GM23338 (cell line): Measurements from ENCODE around the gene CPT1C. TPM values are rescaled to one million over a fixed set of nuclear protein-coding genes. Genes with fewer than 3 reads are reported as not detected.

Source experiments
- ATAC-seq: fragments of 200-7000 bp; cut with Tn5 transposase; 3 replicates; pipeline ENCODE4 v1.9.1; 2020
- DNase-seq: peaks from one replicate; pipeline ENCODE4 v3.0.0-alpha.2; 2015; ENCODE audit warnings: low spot score
- H2AFZ ChIP-seq: fragments of 200-600 bp; sonication (generic); 2 replicates; pipeline ENCODE4 v1.8.0; 2016; ENCODE audit warnings: antibody characterized with exemption, mild to moderate bottlenecking, moderate library complexity
- H3F3A ChIP-seq: fragments of 200-600 bp; sonication (generic); replicated peaks from 2 replicates; pipeline ENCODE4 v1.8.0; 2017; ENCODE audit warnings: antibody characterized with exemption, mixed run types, low read depth
- H3K27ac ChIP-seq: fragments of 200-600 bp; sonication (generic); 2 replicates; pipeline ENCODE4 v1.6.1; 2016; ENCODE audit warnings: low read depth
- H3K27me3 ChIP-seq: fragments of 200-600 bp; sonication (generic); 2 replicates; pipeline ENCODE4 v1.8.0; 2016; ENCODE audit warnings: mild to moderate bottlenecking, mixed run types, moderate library complexity; ENCODE audit not compliant: insufficient read depth
- H3K36me3 ChIP-seq: fragments of 200-600 bp; sonication (generic); 2 replicates; pipeline ENCODE4 v1.8.0; 2016; ENCODE audit warnings: mild to moderate bottlenecking; ENCODE audit not compliant: insufficient read depth
- H3K4me1 ChIP-seq: fragments of 200-600 bp; sonication (generic); 2 replicates; pipeline ENCODE4 v1.8.0; 2016; ENCODE audit warnings: mild to moderate bottlenecking, moderate library complexity; ENCODE audit not compliant: insufficient read depth
- H3K4me2 ChIP-seq: fragments of 200-600 bp; sonication (generic); 2 replicates; pipeline ENCODE4 v1.7.1; 2017; ENCODE audit warnings: mixed run types
- H3K4me3 ChIP-seq: fragments of 200-600 bp; sonication (generic); 2 replicates; pipeline ENCODE4 v1.6.1; 2016; ENCODE audit warnings: mixed run types
- H3K79me2 ChIP-seq: fragments of 200-600 bp; sonication (generic); replicated peaks from 2 replicates; pipeline ENCODE4 v1.8.0; 2017; ENCODE audit warnings: mild to moderate bottlenecking; ENCODE audit not compliant: insufficient read depth
- H3K9me2 ChIP-seq: fragments of 200-600 bp; sonication (generic); 2 replicates; pipeline ENCODE4 v1.8.0; 2017; ENCODE audit not compliant: insufficient read depth
- H4K20me1 ChIP-seq: fragments of 200-600 bp; sonication (generic); replicated peaks from 2 replicates; pipeline ENCODE4 v1.8.0; 2017; ENCODE audit warnings: mild to moderate bottlenecking; ENCODE audit not compliant: insufficient read depth
- H3K27ac Mint-ChIP-seq: 2 replicates; pipeline ENCODE4 v1.8.0; 2020; ENCODE audit warnings: inconsistent platforms, mild to moderate bottlenecking, moderate library complexity, mixed read lengths
- H3K27me3 Mint-ChIP-seq: 3 replicates; pipeline ENCODE4 v1.8.0; 2022; ENCODE audit warnings: low read depth, mild to moderate bottlenecking, moderate library complexity, mixed read lengths, inconsistent platforms; ENCODE audit not compliant: insufficient read depth, poor library complexity
- H3K36me3 Mint-ChIP-seq: 3 replicates; pipeline ENCODE4 v1.8.0; 2021; ENCODE audit warnings: low read depth, mild to moderate bottlenecking, inconsistent platforms, moderate library complexity, mixed read lengths
- H3K4me1 Mint-ChIP-seq: 3 replicates; pipeline ENCODE4 v1.8.0; 2020; ENCODE audit warnings: mild to moderate bottlenecking, inconsistent platforms, mixed read lengths
- H3K4me3 Mint-ChIP-seq: 3 replicates; pipeline ENCODE4 v1.8.0; 2021; ENCODE audit warnings: moderate library complexity, mild to moderate bottlenecking, inconsistent platforms, mixed read lengths
- H3K9me3 Mint-ChIP-seq: 3 replicates; pipeline ENCODE4 v1.8.0; 2020; ENCODE audit warnings: moderate library complexity, mild to moderate bottlenecking, inconsistent platforms, mixed read lengths
- CREB1 ChIP-seq: fragments of 250-450 bp; sonication (Bioruptor Pico); IDR thresholded peaks from 2 replicates; pipeline ENCODE4 v1.5.0; 2020; ENCODE audit warnings: low read depth, mild to moderate bottlenecking, moderate library complexity
- ETS1 ChIP-seq: IDR thresholded peaks from 2 replicates; pipeline ENCODE4 v1.6.1; 2016; ENCODE audit warnings: antibody characterized with exemption
- EZH2 ChIP-seq: fragments of 200-600 bp; sonication (generic); IDR thresholded peaks from one replicate; pipeline ENCODE4 v1.8.0; 2017; ENCODE audit warnings: antibody characterized with exemption, mild to moderate bottlenecking, low read depth; ENCODE audit not compliant: unreplicated experiment
- EZH2phosphoT487 ChIP-seq: fragments of 200-600 bp; sonication (generic); IDR thresholded peaks from one replicate; pipeline ENCODE4 v1.8.1; 2018; ENCODE audit warnings: antibody characterized with exemption; ENCODE audit not compliant: unreplicated experiment
- JUNB ChIP-seq: IDR thresholded peaks from one replicate; pipeline ENCODE4 v1.6.1; 2016; ENCODE audit warnings: antibody characterized with exemption; ENCODE audit not compliant: unreplicated experiment
- NANOG ChIP-seq: IDR thresholded peaks from 2 replicates; pipeline ENCODE4 v1.6.1; 2016; ENCODE audit warnings: antibody characterized with exemption, borderline replicate concordance
- REST ChIP-seq: IDR thresholded peaks from one replicate; pipeline ENCODE4 v1.6.1; 2018; ENCODE audit warnings: antibody characterized with exemption; ENCODE audit not compliant: unreplicated experiment
- ZNF114 ChIP-seq: fragments of 250-450 bp; sonication (Bioruptor Pico); IDR thresholded peaks from 2 replicates; pipeline ENCODE4 v1.5.0; 2020; ENCODE audit warnings: mild to moderate bottlenecking, moderate library complexity
- ZNF331 ChIP-seq: fragments of 250-450 bp; sonication (Bioruptor Pico); IDR thresholded peaks from 2 replicates; pipeline ENCODE4 v1.5.0; 2020; ENCODE audit warnings: low read depth, mild to moderate bottlenecking, moderate library complexity
- ZNF462 ChIP-seq: fragments of 250-450 bp; sonication (Bioruptor Pico); IDR thresholded peaks from 2 replicates; pipeline ENCODE4 v1.5.0; 2020; ENCODE audit warnings: mild to moderate bottlenecking, moderate library complexity
- polyA plus RNA-seq: library from polyadenylated mRNA; unstranded; fragments of >200 nt; fragmentation: Nextera tagmentation; extraction: Ambion mirVana; gene quantifications from 2 replicates; pipeline ENCODE4 v1.2.1, GENCODE V29; 2016
- total RNA-seq: library from RNA; depleted of rRNA; stranded (reverse); fragments of >200 nt; shearing (Covaris generic); gene quantifications from 2 replicates; pipeline ENCODE4 v1.2.3, GENCODE V29; 2014

The CPT1C gene
- total and polyA plus RNA-seq, 2 experiments from 2014 or later = 63.4 to 77.3 TPM

- Histone ChIP-seq H3K4me2 (no peak overlapping the region), H3K27ac (no peak overlapping the region), H3F3A (no peaks in the 10 kb centered on the region), H3K9me2 (no peaks in the 10 kb centered on the region), H4K20me1 (no peaks in the 10 kb centered on the region), H3K27me3 (no peaks in the 10 kb centered on the region), H3K4me3 (no peak overlapping the region), H3K36me3 (peaks cover 7% of the 10 kb centered on the region; the same call in 1 of the 2 replicates), H2AFZ (no peak overlapping the region), H3K79me2 (no peaks in the 10 kb centered on the region), H3K4me1 (no peaks in the 10 kb centered on the region)
- peaks cover 13% of the 10 kb centered on the region for H3K27me3 Mint-ChIP-seq
- H3K4me1 Mint-ChIP-seq = no peaks in the 10 kb centered on the region
- peaks cover 52% of the 10 kb centered on the region for H3K36me3 Mint-ChIP-seq
- DNase-seq = no peak
- TF ChIP-seq ZNF114 = no peak
- TF ChIP-seq ETS1 = no peak
- TF ChIP-seq JUNB = no peak
- TF ChIP-seq EZH2phosphoT487 = no peak
- no peak for TF ChIP-seq EZH2
- TF ChIP-seq ZNF462 = no peak
- no peak for TF ChIP-seq ZNF331 (CRISPR knock-in tag)
- no peak for TF ChIP-seq REST
- TF ChIP-seq NANOG = no peak
- TF ChIP-seq CREB1 = no peak
- no peak overlapping the region for H3K4me3 Mint-ChIP-seq
- H3K27ac Mint-ChIP-seq = no peak overlapping the region
- no peaks in the 10 kb centered on the region for H3K9me3 Mint-ChIP-seq
- ATAC-seq = no peak
These were observed 15.0 kb downstream of the CPT1C start for GRCh38 chr19:49705919-49706318.
